MM.1S (cell line): Measurements from ENCODE around the gene CDK6.

Experiments used
- CTCF ChIP-seq: fragments of 300-600 bp; sonication (generic); IDR thresholded peaks from 2 replicates; pipeline ENCODE4 v1.5.1; 2016; ENCODE audit warnings: antibody characterized with exemption, low read length, mixed read lengths
- EZH2 ChIP-seq: fragments of 300-600 bp; sonication (generic); optimal IDR thresholded peaks from 2 replicates; pipeline ENCODE3; 2017; ENCODE audit warnings: low read depth, mild to moderate bottlenecking, antibody characterized with exemption, low read length, mixed read lengths
- EZH2phosphoT487 ChIP-seq: fragments of 300-600 bp; sonication (generic); IDR thresholded peaks from 2 replicates; pipeline ENCODE4 v1.6.1; 2018; ENCODE audit warnings: antibody characterized with exemption, low read length

GRCh38 chr7:92595281-92595680 lies 241.1 kb downstream of the CDK6 start:
- TF ChIP-seq EZH2 (no peak), CTCF (no peak), EZH2phosphoT487 (no peak)
